Right cardiac atrium (tissue), 5 donors: ENCODE results near the gene HOXA4. TPM values are rescaled to one million over a fixed set of nuclear protein-coding genes. Genes with fewer than 3 reads are reported as not detected.

Source experiments
- ATAC-seq, 2 donors: fragments of 200-7000 bp; cut with Tn5 transposase; one replicate each; pipeline versions ENCODE4 v1.8.0 to v1.9.1; 2020; ENCODE audit warnings: moderate library complexity in 2 of 2, mild to moderate bottlenecking in 1 of 2
- DNase-seq, 3 donors: peaks; one replicate each; pipeline ENCODE4 v3.0.0-alpha.2; 2020
- H3K27ac ChIP-seq: one replicate; pipeline ENCODE4 v1.5.1; 2013; ENCODE audit warnings: mild to moderate bottlenecking, low read length, control low read depth, moderate library complexity
- H3K27me3 ChIP-seq: one replicate; pipeline ENCODE4 v1.6.1; 2013; ENCODE audit not compliant: control insufficient read depth, insufficient read depth
- H3K4me1 ChIP-seq: one replicate; pipeline ENCODE4 v1.6.1; 2013; ENCODE audit warnings: low read length; ENCODE audit not compliant: control insufficient read depth, insufficient read depth
- H3K4me3 ChIP-seq: one replicate; pipeline ENCODE4 v1.5.1; 2013; ENCODE audit warnings: low read length, control low read depth
- H3K9me3 ChIP-seq: one replicate; pipeline ENCODE4 v1.6.1; 2013; ENCODE audit warnings: low read length; ENCODE audit not compliant: control insufficient read depth
- WGBS: extraction: QIAGEN DNeasy Blood & Tissue Kit; methylation state at CpG from one replicate; pipeline ENCODE4 v1.1.7; 2013; 5-methylcytosine and 5-hydroxymethylcytosine counted together
- intact Hi-C, 4 donors: fragments of 100-400 bp; cut with DNase I; formaldehyde crosslinking; loops; one replicate each; pipeline versions ENCODE4 v1.11.0 to v1.14.0; 2022 to 2023
- polyA plus RNA-seq: library from polyadenylated mRNA; stranded (reverse); fragments of 200-250 nt; gene quantifications from one replicate; pipeline ENCODE4 v1.2.3, GENCODE V29; 2013
- total RNA-seq, 4 donors: library from RNA; stranded (reverse); fragmentation: NEBNext Ultra II Directional; extraction: Animal tissue kit (Norgen Biotek cat#: 25700); gene quantifications; one replicate each; pipeline ENCODE4 v1.2.1, GENCODE V29; 2021
- donor health status: healthy with polysubstance abuse.
- donor health status: DM: no; HTN: yes; CAD: no.
- donor health status: DM: no; HTN: no; CAD: no.
- donor health status: DM: no; HTN: yes; CAD: no; lungs with severe emphysema.
- donor health status: DM: yes; HTN: yes; CAD: no.

The HOXA4 gene
- total and polyA plus RNA-seq, 5 donors: 0.12 to 3.3 (median 1.9) TPM

GRCh38 chr7:27103489-27104226, 26.9 kb downstream of the HOXA4 start:
- peak overlapping the region; percentile 46 for H3K4me3 ChIP-seq
- ATAC-seq (no peak), DNase-seq (peak in 1 of 3 donors; percentile 57)
- H3K4me1 ChIP-seq: no peaks in the 10 kb centered on the region
- H3K9me3 ChIP-seq: no peaks in the 10 kb centered on the region
- H3K27me3 ChIP-seq: no peaks in the 10 kb centered on the region
- WGBS: 12% methylated on average over 35 of the region's 35 CpGs
- peak overlapping the region; percentile 68 for H3K27ac ChIP-seq
- intact Hi-C loops: no loop called here

- peak in 2 of 3 donors; percentile 57 to 59 for DNase-seq
- Histone ChIP-seq H3K27ac (peak within 1 kb of the TSS; percentile 75), H3K9me3 (no peaks in the 10 kb centered on the region), H3K4me3 (peak within 1 kb of the TSS; percentile 46), H3K4me1 (no peaks in the 10 kb centered on the region), H3K27me3 (no peaks in the 10 kb centered on the region)
- ATAC-seq: no peak
- intact Hi-C loops: no loop called here
- 11% methylated on average over 29 of the region's 29 CpGs for WGBS
These were observed 27.7 kb downstream of the HOXA4 start, which contains the start of gene HOXA2 for GRCh38 chr7:27102581-27103442. Gene HOXA2, minus strand, starts transcription at chr7:27102683. Its CDS starts 183 bp downstream, at chr7:27102500.

GRCh38 chr7:27101957-27102580, 28.5 kb downstream of the HOXA4 start:
- H3K27me3 ChIP-seq: no peaks in the 10 kb centered on the region
- no peaks in the 10 kb centered on the region for H3K4me1 ChIP-seq
- peak overlapping the region; percentile 63 for H3K27ac ChIP-seq
- no peak for DNase-seq
- intact Hi-C loops: no loop called here
- WGBS: 6% methylated on average over 39 of the region's 39 CpGs
- ATAC-seq: no peak
- H3K9me3 ChIP-seq: no peaks in the 10 kb centered on the region
- peak overlapping the region; percentile 46 for H3K4me3 ChIP-seq

- Histone ChIP-seq H3K4me3 (peak overlapping the region; percentile 46), H3K4me1 (no peaks in the 10 kb centered on the region), H3K27me3 (no peaks in the 10 kb centered on the region), H3K27ac (peak overlapping the region; percentile 75), H3K9me3 (no peaks in the 10 kb centered on the region)
- 20% methylated on average over 25 of the region's 25 CpGs for WGBS
- ATAC-seq (no peak), DNase-seq (no peak)
- intact Hi-C loops: no loop called here
These were observed 29.2 kb downstream of the HOXA4 start for GRCh38 chr7:27101171-27101956.

- H3K4me1 ChIP-seq: no peaks in the 10 kb centered on the region
- H3K9me3 ChIP-seq: no peaks in the 10 kb centered on the region
- H3K4me3 ChIP-seq: peak overlapping the region; percentile 46
- H3K27me3 ChIP-seq: no peaks in the 10 kb centered on the region
- no peak for ATAC-seq
- DNase-seq: no peak
- WGBS: 34% methylated on average over 8 of the region's 8 CpGs
- intact Hi-C loops: no loop called here
- H3K27ac ChIP-seq: peak overlapping the region; percentile 75
These were observed 29.8 kb downstream of the HOXA4 start for GRCh38 chr7:27100694-27101170.

GRCh38 chr7:27099453-27100370, 30.8 kb downstream of the HOXA4 start:
- intact Hi-C loops: no loop called here
- ATAC-seq: no peak

GRCh38 chr7:27098578-27099451, 31.7 kb downstream of the HOXA4 start:
- no peaks in the 10 kb centered on the region for H3K4me1 ChIP-seq
- no peak for DNase-seq

More at GRCh38 chr7:27099453-27100370, 30.8 kb downstream of the HOXA4 start:
- no peaks in the 10 kb centered on the region for H3K9me3 ChIP-seq
- no peaks in the 10 kb centered on the region for H3K27me3 ChIP-seq
- H3K4me3 ChIP-seq: no peak overlapping the region
- WGBS: 56% methylated on average over 8 of the region's 8 CpGs
- no peaks in the 10 kb centered on the region for H3K4me1 ChIP-seq
- no peak for DNase-seq
- no peak overlapping the region for H3K27ac ChIP-seq

GRCh38 chr7:27097686-27098577, 32.6 kb downstream of the HOXA4 start:
- H3K4me1 ChIP-seq: no peaks in the 10 kb centered on the region
- ATAC-seq (peak; percentile 16 to 28), DNase-seq (peak in 2 of 3 donors; percentile 48 to 56)
- peak overlapping the region; percentile 87 for H3K4me3 ChIP-seq
- H3K9me3 ChIP-seq: no peaks in the 10 kb centered on the region
- intact Hi-C loops: no loop called here
- 13% methylated on average over 35 of the region's 35 CpGs for WGBS
- peak overlapping the region; percentile 40 for H3K27ac ChIP-seq
- no peaks in the 10 kb centered on the region for H3K27me3 ChIP-seq

More at GRCh38 chr7:27098578-27099451, 31.7 kb downstream of the HOXA4 start:
- WGBS: 15% methylated on average over 38 of the region's 38 CpGs
- Histone ChIP-seq H3K27me3 (no peaks in the 10 kb centered on the region), H3K9me3 (no peaks in the 10 kb centered on the region), H3K27ac (peak overlapping the region; percentile 40), H3K4me3 (peak overlapping the region; percentile 41)
- intact Hi-C loops: no loop called here
- ATAC-seq: no peak
